Smooth muscle cell (in vitro differentiated cells): ENCODE measurements around the gene SLC12A7. TPM values are rescaled to one million over a fixed set of nuclear protein-coding genes. Genes with fewer than 3 reads are reported as not detected.
"Not testable (repeated sequence)": the region's sequence is repeated elsewhere in the genome, so short reads cannot be mapped to it uniquely, and the experiment has no call there.

Source experiments
- DNase-seq: peaks from one replicate; lab custom pipeline; 2025; ENCODE audit not compliant: unreplicated experiment; lab: John Stamatoyannopoulos, UW
- H2AFZ ChIP-seq: fragments of 200-600 bp; sonication (generic); 2 replicates; pipeline ENCODE4 v1.6.0; 2016; ENCODE audit warnings: antibody characterized with exemption, low read depth, mild to moderate bottlenecking
- H3F3A ChIP-seq: fragments of 200-600 bp; sonication (generic); 2 replicates; pipeline ENCODE4 v1.6.0; 2017; ENCODE audit warnings: antibody characterized with exemption, low read depth
- H3K27ac ChIP-seq: fragments of 200-600 bp; sonication (generic); 2 replicates; pipeline ENCODE4 v1.5.1; 2016; ENCODE audit warnings: low read depth, mild to moderate bottlenecking
- H3K27me3 ChIP-seq: fragments of 200-600 bp; sonication (generic); 2 replicates; pipeline ENCODE4 v1.6.1; 2016; ENCODE audit warnings: low read depth, mild to moderate bottlenecking
- H3K36me3 ChIP-seq: fragments of 200-600 bp; sonication (generic); 2 replicates; pipeline ENCODE4 v1.5.1; 2016; ENCODE audit warnings: low read depth
- H3K4me1 ChIP-seq: fragments of 200-600 bp; sonication (generic); 2 replicates; pipeline ENCODE4 v1.5.1; 2016; ENCODE audit warnings: low read depth
- H3K4me2 ChIP-seq: fragments of 200-600 bp; sonication (generic); 2 replicates; pipeline ENCODE4 v1.6.0; 2016; ENCODE audit warnings: mild to moderate bottlenecking
- H3K4me3 ChIP-seq: fragments of 200-600 bp; sonication (generic); 2 replicates; pipeline ENCODE4 v1.5.1; 2016; ENCODE audit warnings: mild to moderate bottlenecking
- H3K79me2 ChIP-seq: fragments of 200-600 bp; sonication (generic); 2 replicates; pipeline ENCODE4 v1.6.0; 2016; ENCODE audit warnings: low read depth, mild to moderate bottlenecking
- H3K9ac ChIP-seq: fragments of 200-600 bp; sonication (generic); 2 replicates; pipeline ENCODE4 v1.6.0; 2016; ENCODE audit warnings: low read depth
- H3K9me3 ChIP-seq: fragments of 200-600 bp; sonication (generic); replicated peaks from 2 replicates; pipeline ENCODE4 v1.5.1; 2016; ENCODE audit warnings: low read depth
- H4K20me1 ChIP-seq: fragments of 200-600 bp; sonication (generic); 2 replicates; pipeline ENCODE4 v1.6.0; 2016; ENCODE audit warnings: low read depth
- WGBS: methylation state at CpG from one replicate; pipeline ENCODE4 v1.1.7; 2016; ENCODE audit warnings: low lambda C conversion rate; 5-methylcytosine and 5-hydroxymethylcytosine counted together
- polyA plus RNA-seq: library from polyadenylated mRNA; unstranded; fragments of >200 nt; fragmentation: Nextera tagmentation; extraction: Ambion mirVana; gene quantifications from 2 replicates; pipeline ENCODE4 v1.2.1, GENCODE V29; 2016
- total RNA-seq: library from RNA; depleted of rRNA; stranded (reverse); fragments of >200 nt; gene quantifications from 2 replicates; pipeline ENCODE4 v1.2.3, GENCODE V29; 2014
- TF ChIP-seq, protein P1 (sequence below): fragments of 200-600 bp; sonication (generic); IDR thresholded peaks from 2 replicates; pipeline ENCODE4 v1.5.1; 2017; ENCODE audit warnings: borderline replicate concordance, mild to moderate bottlenecking, antibody characterized with exemption; ENCODE audit not compliant: insufficient read depth, poor library complexity, severe bottlenecking

SLC12A7 gene
- total and polyA plus RNA-seq, 2 experiments from 2014 or later = 6.1 to 15.2 TPM

GRCh38 chr5:1028481-1029281, 83.2 kb downstream of the SLC12A7 start:
- no peaks in the 10 kb centered on the region for H3K27me3 ChIP-seq
- H3K4me2 ChIP-seq = no peak overlapping the region
- no peaks in the 10 kb centered on the region for H3K4me1 ChIP-seq
- TF ChIP-seq, protein P1, sequence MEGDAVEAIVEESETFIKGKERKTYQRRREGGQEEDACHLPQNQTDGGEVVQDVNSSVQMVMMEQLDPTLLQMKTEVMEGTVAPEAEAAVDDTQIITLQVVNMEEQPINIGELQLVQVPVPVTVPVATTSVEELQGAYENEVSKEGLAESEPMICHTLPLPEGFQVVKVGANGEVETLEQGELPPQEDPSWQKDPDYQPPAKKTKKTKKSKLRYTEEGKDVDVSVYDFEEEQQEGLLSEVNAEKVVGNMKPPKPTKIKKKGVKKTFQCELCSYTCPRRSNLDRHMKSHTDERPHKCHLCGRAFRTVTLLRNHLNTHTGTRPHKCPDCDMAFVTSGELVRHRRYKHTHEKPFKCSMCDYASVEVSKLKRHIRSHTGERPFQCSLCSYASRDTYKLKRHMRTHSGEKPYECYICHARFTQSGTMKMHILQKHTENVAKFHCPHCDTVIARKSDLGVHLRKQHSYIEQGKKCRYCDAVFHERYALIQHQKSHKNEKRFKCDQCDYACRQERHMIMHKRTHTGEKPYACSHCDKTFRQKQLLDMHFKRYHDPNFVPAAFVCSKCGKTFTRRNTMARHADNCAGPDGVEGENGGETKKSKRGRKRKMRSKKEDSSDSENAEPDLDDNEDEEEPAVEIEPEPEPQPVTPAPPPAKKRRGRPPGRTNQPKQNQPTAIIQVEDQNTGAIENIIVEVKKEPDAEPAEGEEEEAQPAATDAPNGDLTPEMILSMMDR = no peak
- H4K20me1 ChIP-seq = peaks cover 73% of the 10 kb centered on the region
- no peaks in the 10 kb centered on the region for H3F3A ChIP-seq
- 78% methylated on average over 20 of the region's 26 CpGs for WGBS
- DNase-seq = no peak
- no peaks in the 10 kb centered on the region for H3K36me3 ChIP-seq
- no peak overlapping the region for H3K9ac ChIP-seq
- H3K79me2 ChIP-seq = no peaks in the 10 kb centered on the region
- no peaks in the 10 kb centered on the region for H3K9me3 ChIP-seq
- H3K27ac ChIP-seq = no peak overlapping the region
- H3K4me3 ChIP-seq = no peak overlapping the region
- no peak overlapping the region for H2AFZ ChIP-seq

DNA sequence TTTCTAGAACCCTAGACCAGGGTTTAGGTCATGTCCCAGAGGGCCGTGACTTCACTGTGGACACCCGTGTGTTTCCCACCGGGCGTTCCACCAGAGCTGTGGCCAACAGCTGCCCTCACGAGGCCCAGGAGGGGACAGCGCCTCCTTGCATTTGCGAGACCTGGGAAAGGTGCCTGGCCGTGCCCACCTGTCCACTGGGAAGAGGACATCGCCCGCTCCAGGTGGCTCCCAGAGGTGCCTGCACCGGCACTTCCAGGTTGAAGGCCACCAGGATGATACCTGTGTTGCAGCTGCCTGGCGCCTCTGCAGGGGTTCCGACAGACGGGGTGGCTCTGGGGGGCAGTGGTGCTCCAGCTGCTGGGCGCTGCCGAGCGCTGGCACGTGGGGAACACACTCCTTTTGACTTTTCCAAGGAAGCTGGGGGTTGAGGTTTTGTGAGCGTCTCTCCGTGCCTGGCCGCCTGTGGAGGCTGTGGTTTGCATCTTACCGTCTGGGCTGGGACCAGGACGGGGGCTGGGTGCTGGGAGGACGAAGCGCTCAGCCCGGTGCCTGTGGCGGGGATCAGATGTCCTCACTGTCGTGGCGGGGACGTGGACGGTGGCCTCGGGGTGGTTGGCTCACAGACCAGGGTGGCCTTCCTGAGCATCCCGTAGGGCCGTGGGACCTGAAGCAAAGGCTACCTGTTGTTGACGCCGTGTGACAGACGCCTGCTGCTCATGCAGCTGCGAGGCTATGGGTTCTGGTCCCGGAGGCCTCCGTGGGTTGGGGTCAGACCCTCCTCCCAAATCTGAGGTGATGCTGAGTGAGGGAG, 84.0 kb downstream of the SLC12A7 start:
- Histone ChIP-seq H3K79me2 (no peaks in the 10 kb centered on the region), H3K36me3 (no peaks in the 10 kb centered on the region), H3K27ac (no peak overlapping the region), H3K4me2 (no peak overlapping the region), H3K9ac (no peak overlapping the region), H3F3A (no peaks in the 10 kb centered on the region), H3K4me1 (no peaks in the 10 kb centered on the region), H3K9me3 (no peaks in the 10 kb centered on the region), H3K27me3 (no peaks in the 10 kb centered on the region), H3K4me3 (no peak overlapping the region), H2AFZ (no peak overlapping the region), H4K20me1 (peaks cover 65% of the 10 kb centered on the region)
- WGBS = 86% methylated on average over 40 of the region's 40 CpGs
- TF ChIP-seq, protein P1 = no peak
- no peak for DNase-seq

DNA sequence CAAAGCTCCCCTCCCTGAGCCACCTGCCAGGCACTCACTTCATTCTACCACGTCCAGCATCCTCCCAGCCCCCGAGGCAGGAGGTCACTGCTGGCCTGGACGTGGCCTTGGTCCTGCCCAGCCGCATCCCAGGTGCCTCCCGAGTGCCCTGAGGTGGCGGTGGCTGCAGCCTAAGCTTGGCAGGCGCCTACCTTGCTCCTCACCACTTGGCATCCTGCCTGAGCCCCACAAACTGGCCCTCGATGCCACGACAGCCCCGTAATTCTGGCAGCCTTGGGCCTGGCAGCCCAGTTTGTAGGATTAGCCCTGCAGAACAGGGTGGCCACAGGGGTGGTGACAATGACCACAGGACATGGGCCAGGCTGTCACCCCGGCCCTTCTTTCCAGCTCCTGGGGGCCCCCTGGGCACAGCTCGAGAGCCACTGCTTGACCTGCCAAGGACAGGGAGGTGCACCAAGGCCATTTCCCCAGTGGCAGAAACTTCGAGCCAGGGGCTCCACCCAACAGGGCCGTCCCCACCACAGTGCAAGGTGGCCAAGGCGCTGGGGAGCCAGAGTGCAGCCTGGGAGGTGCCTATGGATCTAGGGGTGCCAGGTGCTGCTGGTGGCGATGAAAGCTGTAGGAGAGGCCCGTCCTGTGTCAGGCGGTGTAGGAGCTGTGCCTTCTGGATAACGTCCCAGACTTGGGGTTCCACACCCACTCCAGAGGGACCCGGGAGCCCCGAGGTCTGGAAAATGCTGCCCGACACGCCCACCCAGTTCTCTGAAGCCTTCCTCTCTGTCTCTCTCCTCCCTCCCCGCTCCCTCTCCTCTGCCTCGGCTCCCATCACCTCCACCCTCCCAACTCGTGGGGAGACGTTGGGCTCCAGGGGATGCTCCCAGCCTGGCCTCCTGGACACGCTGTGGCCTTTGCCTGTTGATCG, 84.9 kb downstream of the SLC12A7 start:
- no peaks in the 10 kb centered on the region for H3K36me3 ChIP-seq
- no peaks in the 10 kb centered on the region for H3K79me2 ChIP-seq
- H3F3A ChIP-seq = no peaks in the 10 kb centered on the region
- WGBS = 90% methylated on average over 22 of the region's 29 CpGs
- H3K9me3 ChIP-seq = no peaks in the 10 kb centered on the region
- no peak overlapping the region for H3K4me3 ChIP-seq
- H2AFZ ChIP-seq = no peak overlapping the region
- no peak overlapping the region for H3K9ac ChIP-seq
- H3K4me1 ChIP-seq = no peaks in the 10 kb centered on the region
- no peak overlapping the region for H3K4me2 ChIP-seq
- no peaks in the 10 kb centered on the region for H3K27me3 ChIP-seq
- TF ChIP-seq, protein P1 = no peak
- no peak for DNase-seq
- peaks cover 56% of the 10 kb centered on the region for H4K20me1 ChIP-seq
- H3K27ac ChIP-seq = no peak overlapping the region

GRCh38 chr5:1021969-1022336, 89.9 kb downstream of the SLC12A7 start:
- H3K9me3 ChIP-seq, H3K36me3 ChIP-seq, H3K79me2 ChIP-seq, H3K4me3 ChIP-seq, H2AFZ ChIP-seq, H3K27ac ChIP-seq, H3K4me2 ChIP-seq, H3K27me3 ChIP-seq, DNase-seq, H3K4me1 ChIP-seq, H3K9ac ChIP-seq, H3F3A ChIP-seq: not testable (repeated sequence)
- H4K20me1 ChIP-seq = peaks cover 46% of the 10 kb centered on the region
- no CpG with 5 or more reads among the region's 9 CpGs for WGBS
